HCT116 (cell line): Measurements from ENCODE around the gene KCNN3.

Experiments used
- ATF3 ChIP-seq: IDR thresholded peaks from 2 replicates; pipeline ENCODE4 v1.6.1; 2012
- CTCF ChIP-seq, 3 experiments: fragments of 200-600 bp in 1 of 3; sonication (generic) in 1 of 3; IDR thresholded peaks in 2 of 3; conservative IDR thresholded peaks in 1 of 3; 2 replicates each; pipeline ENCODE4 v1.5.1; 2012 to 2017; ENCODE audit warnings: low read depth in 2 of 3, low read length in 2 of 3, antibody characterized with exemption in 1 of 3, borderline replicate concordance in 1 of 3, control low read depth in 1 of 3, mild to moderate bottlenecking in 1 of 3, mixed read lengths in 1 of 3, mixed run types in 1 of 3, moderate library complexity in 1 of 3; ENCODE audit not compliant: insufficient read depth in 1 of 3
- EZH2phosphoT487 ChIP-seq: fragments of 200-600 bp; IDR thresholded peaks from 2 replicates; pipeline ENCODE4 v1.6.1; 2018; ENCODE audit warnings: antibody characterized with exemption, borderline replicate concordance
- POLR2A ChIP-seq: IDR thresholded peaks from 2 replicates; pipeline ENCODE4 v1.7.0; 2011; ENCODE audit warnings: borderline replicate concordance; ENCODE audit not compliant: insufficient read depth, insufficient read length; ENCODE audit errors: extremely low read depth
- SIN3A ChIP-seq: IDR thresholded peaks from 2 replicates; pipeline ENCODE4 v1.6.1; 2012; ENCODE audit warnings: low read depth

GRCh38 chr1:154770897-154771594 lies 99.0 kb downstream of the KCNN3 start:
- no peak for TF ChIP-seq POLR2A
- TF ChIP-seq CTCF (IDR thresholded peaks at IDR 0.05 in 2 of 3, conservative IDR thresholded peaks at IDR 0.05 in 1 of 3; ENCODE audit: borderline replicate concordance in 1 of 3, insufficient read depth in 1 of 3, low read depth in 2 of 3, low read length in 2 of 3): no peak
- TF ChIP-seq ATF3: no peak
- TF ChIP-seq SIN3A: no peak
- TF ChIP-seq EZH2phosphoT487: no peak
